Keratinocyte (primary cell): ENCODE data around the gene ANTKMT. TPM values are rescaled to one million over a fixed set of nuclear protein-coding genes. Genes with fewer than 3 reads are reported as not detected.

ENCODE experiments used
- DNase-seq: peaks from one replicate; pipeline ENCODE4 v3.0.0-alpha.2; 2011; ENCODE audit warnings: low read depth, missing footprints, low spot score
- FAIRE-seq: peaks from 2 replicates; lab custom pipeline; 2011; peaks lifted over from hg19 to GRCh38; lab: Jason Lieb, UNC
- H2AFZ ChIP-seq: 2 replicates; pipeline ENCODE4 v1.6.0; 2012; ENCODE audit warnings: low read length, control low read depth, inconsistent platforms; ENCODE audit not compliant: control insufficient read depth
- H3K27ac ChIP-seq: 2 replicates; pipeline ENCODE4 v1.5.1; 2011; ENCODE audit warnings: low read length; ENCODE audit not compliant: control insufficient read depth, insufficient read depth
- H3K27me3 ChIP-seq: 3 replicates; pipeline ENCODE4 v1.6.0; 2011; ENCODE audit warnings: low read length; ENCODE audit not compliant: control insufficient read depth, insufficient read depth; ENCODE audit errors: extremely low read depth
- H3K36me3 ChIP-seq, 2 experiments: 2 replicates in 1 of 2; 3 replicates in 1 of 2; pipeline ENCODE4 v1.5.1; 2011; ENCODE audit warnings: low read length in 2 of 2, mild to moderate bottlenecking in 1 of 2; ENCODE audit not compliant: control insufficient read depth in 2 of 2, insufficient read depth in 2 of 2; ENCODE audit errors: extremely low read depth in 1 of 2
- H3K4me1 ChIP-seq: 3 replicates; pipeline ENCODE4 v1.5.1; 2011; ENCODE audit warnings: low read length; ENCODE audit not compliant: control insufficient read depth, insufficient read depth; ENCODE audit errors: extremely low read depth
- H3K4me2 ChIP-seq: 3 replicates; pipeline ENCODE4 v1.6.0; 2011; ENCODE audit warnings: low read depth, low read length; ENCODE audit not compliant: control insufficient read depth, insufficient read depth; ENCODE audit errors: extremely low read depth
- H3K4me3 ChIP-seq, 3 experiments: fragments of 200-600 bp in 1 of 3; sonication (generic) in 1 of 3; 2 replicates in 2 of 3; 3 replicates in 1 of 3; pipeline ENCODE4 v1.5.1; 2011 to 2016; ENCODE audit warnings: low read length in 3 of 3, mild to moderate bottlenecking in 3 of 3, control low read depth in 2 of 3, inconsistent platforms in 1 of 3, low read depth in 1 of 3, mixed read lengths in 1 of 3, mixed run types in 1 of 3, moderate library complexity in 1 of 3; ENCODE audit not compliant: control insufficient read depth in 2 of 3, insufficient read depth in 2 of 3; ENCODE audit errors: extremely low read depth in 1 of 3
- H3K79me2 ChIP-seq: 2 replicates; pipeline ENCODE4 v1.6.0; 2012; ENCODE audit warnings: low read length; ENCODE audit not compliant: control insufficient read depth, insufficient read depth
- H3K9ac ChIP-seq: 3 replicates; pipeline ENCODE4 v1.6.0; 2011; ENCODE audit warnings: low read length; ENCODE audit not compliant: control insufficient read depth, insufficient read depth; ENCODE audit errors: extremely low read depth
- H3K9me1 ChIP-seq: 3 replicates; pipeline ENCODE4 v1.6.0; 2011; ENCODE audit warnings: low read length; ENCODE audit not compliant: control insufficient read depth, insufficient read depth; ENCODE audit errors: extremely low read depth
- H3K9me3 ChIP-seq: 2 replicates; pipeline ENCODE4 v1.5.1; 2012; ENCODE audit warnings: low read depth, low read length; ENCODE audit not compliant: control insufficient read depth
- H4K20me1 ChIP-seq: 3 replicates; pipeline ENCODE4 v1.6.0; 2011; ENCODE audit warnings: low read length; ENCODE audit not compliant: control insufficient read depth, insufficient read depth; ENCODE audit errors: extremely low read depth
- CTCF ChIP-seq, 3 experiments: IDR thresholded peaks in 1 of 3; conservative IDR thresholded peaks in 1 of 3; optimal IDR thresholded peaks in 1 of 3; 2 replicates in 2 of 3; 3 replicates in 1 of 3; pipeline versions ENCODE3 to v1.5.1; 2011; ENCODE audit warnings: low read length in 3 of 3, mild to moderate bottlenecking in 3 of 3, moderate library complexity in 2 of 3, control low read depth in 1 of 3, inconsistent platforms in 1 of 3; ENCODE audit not compliant: insufficient read depth in 2 of 3; ENCODE audit errors: extremely low read depth in 1 of 3
- EZH2 ChIP-seq: IDR thresholded peaks from one replicate; pipeline ENCODE4 v1.6.1; 2012; ENCODE audit warnings: inconsistent platforms, mild to moderate bottlenecking, low read length, moderate library complexity
- dilution Hi-C: fragments of 300-500 bp; cut with MboI; formaldehyde crosslinking; loops from one replicate; pipeline ENCODE4 v1.7.0; 2020; ENCODE audit warnings: low sequenced_read_pairs; ENCODE audit not compliant: extremely low pct_ligation_motif_present
- polyA plus RNA-seq, 5 experiments: library from polyadenylated mRNA; depleted of rRNA in 3 of 5; stranded (reverse) in 3 of 5; stranded (forward) in 1 of 5; unstranded in 1 of 5; fragments of >200 nt; gene quantifications; 1 replicate in 1 of 5; 2 replicates in 3 of 5; 3 replicates in 1 of 5; pipeline versions ENCODE4 v1.2.1 to v1.2.3, GENCODE V29; 2011 to 2012; ENCODE audit warnings: missing spikeins in 2 of 5, low read depth in 1 of 5, low replicate concordance in 1 of 5

ANTKMT gene
- polyA plus RNA-seq, 1 donor (not counting 4 experiments of a cell fraction or from before 2014, with no cell fraction given): 5.6 TPM

GRCh38 chr16:762595-763268, 41.8 kb downstream of the ANTKMT start:
- no peaks in the 10 kb centered on the region for H3K36me3 ChIP-seq
- no peak for FAIRE-seq
- dilution Hi-C loops: no loop called here

DNA sequence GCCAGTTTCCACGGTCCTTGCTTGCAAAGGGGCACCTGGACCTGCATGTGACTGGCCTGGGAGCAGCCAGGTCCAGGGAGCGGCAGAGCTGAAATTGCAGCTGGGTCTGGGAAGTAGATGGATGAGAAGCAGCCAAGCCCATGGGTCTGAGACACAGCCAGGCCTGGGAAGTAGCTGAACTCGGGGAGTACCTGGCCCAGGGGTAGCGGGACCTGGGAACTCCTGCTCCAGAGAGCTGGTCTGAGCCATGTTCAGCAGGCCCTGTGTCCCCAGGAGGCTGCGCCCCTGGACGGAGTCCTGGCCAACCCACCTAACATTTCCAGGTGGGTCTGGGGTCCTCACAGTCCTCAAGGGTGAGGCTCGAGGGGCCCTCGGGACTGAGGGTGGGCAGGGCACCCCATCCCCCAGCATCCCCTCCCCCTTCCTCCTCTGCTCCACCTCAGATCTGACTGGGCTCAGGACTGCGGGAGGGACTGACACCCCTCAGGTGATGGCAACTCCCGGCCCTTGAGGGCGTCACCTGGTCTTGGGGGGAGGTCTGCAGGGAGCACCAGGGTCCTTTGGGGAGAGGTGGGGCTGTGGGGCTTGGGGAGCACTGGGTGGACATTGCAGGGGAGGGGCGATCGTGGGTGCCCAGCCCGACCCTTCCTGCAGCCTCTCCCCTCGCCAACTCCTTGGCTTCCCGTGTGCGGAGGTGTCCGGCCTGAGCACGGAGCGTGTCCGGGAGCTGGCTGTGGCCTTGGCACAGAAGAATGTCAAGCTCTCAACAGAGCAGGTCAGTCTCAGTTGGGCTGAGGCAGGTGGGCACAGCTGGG, 42.6 kb downstream of the ANTKMT start:
- Histone ChIP-seq H3K36me3 (no peaks in the 10 kb centered on the region), H3K79me2 (no peaks in the 10 kb centered on the region), H3K9ac (no peak overlapping the region), H3K27me3 (peaks cover 3% of the 10 kb centered on the region), H4K20me1 (no peaks in the 10 kb centered on the region), H3K9me1 (no peaks in the 10 kb centered on the region), H3K4me2 (no peak overlapping the region), H3K9me3 (no peaks in the 10 kb centered on the region), H3K4me1 (peaks cover 27% of the 10 kb centered on the region), H3K4me3 (no peak overlapping the region), H2AFZ (no peak overlapping the region), H3K27ac (no peak overlapping the region)
- dilution Hi-C loops: no loop called here
- TF ChIP-seq CTCF (optimal IDR thresholded peaks at IDR 0.05 in 1 of 3, IDR thresholded peaks at IDR 0.05 in 1 of 3, conservative IDR thresholded peaks at IDR 0.05 in 1 of 3; ENCODE audit: extremely low read depth in 1 of 3, insufficient read depth in 2 of 3, low read length in 3 of 3) (no peak), EZH2 (no peak)
- DNase-seq (no peak), FAIRE-seq (no peak)

More at GRCh38 chr16:762595-763268, 41.8 kb downstream of the ANTKMT start:
- Histone ChIP-seq H3K9ac (no peak overlapping the region), H3K27ac (no peak overlapping the region), H2AFZ (no peak overlapping the region), H3K4me3 (no peak overlapping the region), H4K20me1 (no peaks in the 10 kb centered on the region), H3K4me1 (peaks cover 30% of the 10 kb centered on the region), H3K4me2 (no peak overlapping the region), H3K79me2 (no peaks in the 10 kb centered on the region), H3K9me3 (no peaks in the 10 kb centered on the region), H3K27me3 (peaks cover 3% of the 10 kb centered on the region), H3K9me1 (no peaks in the 10 kb centered on the region)
- TF ChIP-seq CTCF (optimal IDR thresholded peaks at IDR 0.05 in 1 of 3, IDR thresholded peaks at IDR 0.05 in 1 of 3, conservative IDR thresholded peaks at IDR 0.05 in 1 of 3; ENCODE audit: extremely low read depth in 1 of 3, insufficient read depth in 2 of 3, low read length in 3 of 3): no peak
- no peak for TF ChIP-seq EZH2
- DNase-seq: no peak
